KOPT-K1 (cell line): Measurements from ENCODE around the gene FGF5.

Experiments used
- H3K27ac ChIP-seq: fragments of 200-600 bp; sonication (generic); 2 replicates; pipeline ENCODE4 v1.5.1; 2016; ENCODE audit warnings: antibody characterized with exemption, mild to moderate bottlenecking, low read depth, low read length; ENCODE audit not compliant: poor library complexity, severe bottlenecking
- H3K36me3 ChIP-seq: fragments of 200-600 bp; sonication (generic); 2 replicates; pipeline ENCODE4 v1.5.1; 2017; ENCODE audit warnings: antibody characterized with exemption, mild to moderate bottlenecking, low read length, moderate library complexity; ENCODE audit not compliant: insufficient read depth
- H3K9me3 ChIP-seq: fragments of 200-600 bp; sonication (generic); 2 replicates; pipeline ENCODE4 v1.5.1; 2017; ENCODE audit warnings: antibody characterized with exemption, low read length, mild to moderate bottlenecking; ENCODE audit not compliant: insufficient read depth, poor library complexity, severe bottlenecking

FGF5 gene

GRCh38 chr4:80333121-80333520, 66.7 kb downstream of the FGF5 start:
- Histone ChIP-seq H3K27ac (no peak overlapping the region), H3K36me3 (no peaks in the 10 kb centered on the region), H3K9me3 (peaks cover 12% of the 10 kb centered on the region)

- peaks cover 12% of the 10 kb centered on the region for H3K9me3 ChIP-seq
- H3K27ac ChIP-seq = no peak overlapping the region
- H3K36me3 ChIP-seq = no peaks in the 10 kb centered on the region
Observed at GRCh38 chr4:80334568-80334967, 68.1 kb downstream of the FGF5 start.

GRCh38 chr4:80335226-80335553, 68.7 kb downstream of the FGF5 start:
- Histone ChIP-seq H3K36me3 (no peaks in the 10 kb centered on the region), H3K27ac (no peak overlapping the region), H3K9me3 (peaks cover 15% of the 10 kb centered on the region)

DNA sequence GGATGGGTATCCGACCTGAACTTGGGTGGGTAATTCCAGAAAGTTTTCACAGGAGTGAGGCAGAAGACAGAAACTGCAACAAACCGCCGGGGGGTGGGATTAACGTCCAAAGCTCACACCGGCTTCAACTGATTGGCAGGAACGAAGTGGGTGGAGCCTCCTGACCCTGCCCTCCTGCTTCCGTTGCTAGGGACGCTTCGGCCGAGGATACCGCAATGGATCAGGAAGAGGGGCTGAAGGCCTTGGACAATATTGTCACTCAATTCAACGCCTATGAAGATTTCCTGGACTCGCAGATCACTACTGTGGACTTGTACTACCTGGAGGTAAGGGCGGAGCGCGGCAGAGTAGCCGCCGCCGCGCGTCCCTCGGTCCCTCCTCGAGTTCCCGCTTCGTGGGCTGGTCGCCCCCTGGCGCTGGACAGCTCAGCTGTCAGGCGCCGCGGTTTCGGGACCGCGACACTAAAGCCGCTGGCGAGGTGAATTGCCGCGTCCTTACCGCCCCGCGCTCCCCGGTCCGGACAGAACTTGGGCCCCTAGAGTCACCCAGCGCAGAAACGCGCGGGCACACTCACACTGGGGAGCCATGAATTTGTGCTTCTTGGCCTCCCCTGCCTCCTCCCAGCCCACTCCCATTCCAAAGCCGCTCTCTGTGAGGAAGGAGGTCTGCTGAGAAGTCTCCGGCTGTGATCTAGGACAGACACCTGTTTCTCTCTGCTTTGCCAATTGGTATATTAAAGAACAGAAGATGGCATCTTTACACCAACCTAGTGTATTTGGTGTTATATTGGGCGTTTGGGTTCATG, 69.3 kb downstream of the FGF5 start, which contains the start of gene CFAP299:
Gene CFAP299 (plus strand): TSS at position 177 of the 805 bp plus-strand sequence.
- H3K9me3 ChIP-seq = peaks cover 18% of the 10 kb centered on the region
- H3K36me3 ChIP-seq = no peaks in the 10 kb centered on the region
- no peak within 1 kb of the TSS for H3K27ac ChIP-seq

DNA sequence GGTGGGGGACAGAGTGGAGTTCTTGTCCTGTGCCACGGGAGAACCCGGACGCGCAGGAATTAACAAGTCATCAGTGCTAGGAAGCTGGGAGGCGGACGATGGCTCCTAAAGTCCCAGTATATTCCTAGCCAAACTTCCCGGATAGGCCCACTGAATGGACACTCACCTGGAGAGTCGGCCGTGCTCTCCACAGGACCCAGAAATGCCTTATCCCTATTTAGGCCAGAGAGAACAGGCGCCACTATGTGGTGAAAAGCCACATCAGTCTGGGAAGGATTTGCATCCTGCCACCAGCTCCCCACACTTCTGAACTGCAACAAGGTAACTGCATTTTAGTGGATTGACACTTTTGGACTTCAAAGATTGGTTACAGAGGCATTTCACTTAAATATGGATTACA, 70.1 kb downstream of the FGF5 start:
- H3K36me3 ChIP-seq = no peaks in the 10 kb centered on the region
- H3K9me3 ChIP-seq = peaks cover 24% of the 10 kb centered on the region
- H3K27ac ChIP-seq = no peak overlapping the region

DNA sequence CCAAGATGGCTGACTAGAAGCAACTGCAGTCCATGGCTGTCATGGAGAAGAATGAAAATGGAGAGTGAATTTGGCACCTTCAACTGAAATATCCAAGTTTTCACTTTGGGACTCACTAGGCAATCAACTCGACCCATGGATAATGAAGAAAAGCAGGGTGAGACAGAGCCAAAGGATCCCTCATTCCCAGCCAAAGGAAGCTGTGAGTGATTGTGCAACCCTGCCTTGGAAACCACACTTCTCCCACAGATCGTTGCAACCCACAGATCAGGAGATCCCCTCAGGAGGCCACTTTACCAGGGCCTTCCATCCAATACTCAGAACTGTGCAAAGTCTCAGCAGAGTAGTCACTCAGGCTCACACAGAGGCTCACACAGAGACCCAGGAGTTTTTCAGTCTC, 73.6 kb downstream of the FGF5 start:
- H3K9me3 ChIP-seq = peaks cover 42% of the 10 kb centered on the region
- H3K27ac ChIP-seq = no peak overlapping the region
- H3K36me3 ChIP-seq = no peaks in the 10 kb centered on the region
